HepG2 (cell line): ENCODE results near the gene SECTM1.
A peak's percentile ranks its signal among the peaks of the same experiment; 100 is the strongest.

ENCODE experiments used
- CTCF ChIP-seq: sonication (generic); formaldehyde crosslinking; IDR thresholded peaks from 2 replicates; pipeline ENCODE4 v1.5.0; 2020; ENCODE audit warnings: mild to moderate bottlenecking, missing genetic modification reagents, moderate library complexity
- FOXK1 ChIP-seq: sonication (generic); formaldehyde crosslinking; IDR thresholded peaks from 2 replicates; pipeline ENCODE4 v1.4.0; 2020; ENCODE audit warnings: low read depth, missing genetic modification reagents, borderline replicate concordance
- HBP1 ChIP-seq: IDR thresholded peaks from 2 replicates; pipeline ENCODE4 v1.6.1; 2016; ENCODE audit warnings: low read depth, control low read depth
- NR3C1 ChIP-seq: sonication (generic); formaldehyde crosslinking; IDR thresholded peaks from 2 replicates; pipeline ENCODE4 v1.4.0; 2020; ENCODE audit warnings: missing genetic modification reagents
- ZNF296 ChIP-seq: sonication (generic); formaldehyde crosslinking; conservative IDR thresholded peaks from 2 replicates; pipeline ENCODE4 v1.5.0; 2020; ENCODE audit warnings: mild to moderate bottlenecking, missing genetic modification reagents
- ZNF704 ChIP-seq: sonication (generic); formaldehyde crosslinking; IDR thresholded peaks from 2 replicates; pipeline ENCODE4 v1.8.1; 2023; ENCODE audit warnings: mild to moderate bottlenecking, inconsistent platforms, moderate library complexity, missing genetic modification reagents, borderline replicate concordance
- ZNF766 ChIP-seq: sonication (generic); formaldehyde crosslinking; IDR thresholded peaks from 2 replicates; pipeline ENCODE4 v1.5.0; 2020; ENCODE audit warnings: missing genetic modification reagents, borderline replicate concordance

- no peak for TF ChIP-seq FOXK1 (CRISPR knock-in tag)
- no peak for TF ChIP-seq ZNF704
- no peak for TF ChIP-seq HBP1 (CRISPR knock-in tag)
- no peak for TF ChIP-seq CTCF (CRISPR knock-in tag)
- 0 out of 2 replicates have a peak, but pooled peaks have one; percentile 72 for TF ChIP-seq NR3C1 (CRISPR knock-in tag)
- no peak for TF ChIP-seq ZNF766
- no peak for TF ChIP-seq ZNF296 (CRISPR knock-in tag)
Observed at GRCh38 chr17:82375359-82376041, 41.9 kb upstream of the SECTM1 start.
